HepG2 (cell line): ENCODE results near the gene TMEM269. TPM values are rescaled to one million over a fixed set of nuclear protein-coding genes. Genes with fewer than 3 reads are reported as not detected.

Experiments
- ATAC-seq: fragments of 200-7000 bp; cut with Tn5 transposase; 3 replicates; pipeline ENCODE4 v1.9.1; 2020; ENCODE audit warnings: mild to moderate bottlenecking, moderate library complexity
- BruUV-seq: library from RNA; stranded (reverse); fragments of 400-500 nt; replicated peaks from 2 replicates; lab custom pipeline; 2021; lab: Mats Ljungman, UMichigan
- CTCF ChIA-PET: fragments of 300-600 bp; formaldehyde crosslinking; extraction: SDS; loops from one replicate; lab custom pipeline; 2021; ENCODE audit warnings: low total read pairs, inconsistent platforms, low intra/inter-chr PET ratio; lab: Yijun Ruan, JAX
- POLR2A ChIA-PET: fragments of 350-600 bp; sonication (Branson Sonifier 250); formaldehyde crosslinking; loops from one replicate; lab custom pipeline; 2020; ENCODE audit warnings: antibody characterized with exemption, inconsistent platforms; lab: Yijun Ruan, JAX
- DNase-seq: peaks from one replicate; pipeline ENCODE4 v3.0.0-alpha.2; 2015; ENCODE audit warnings: low spot score
- FAIRE-seq: peaks from 3 replicates; lab custom pipeline; 2011; peaks lifted over from hg19 to GRCh38; lab: Jason Lieb, UNC
- H2AFZ ChIP-seq: one replicate; pipeline ENCODE4 v1.6.1; 2011; ENCODE audit warnings: low read length, inconsistent platforms
- H3K27ac ChIP-seq: fragments of 300-600 bp; 3 replicates; pipeline ENCODE4 v1.8.0; 2011; ENCODE audit warnings: mixed run types, mild to moderate bottlenecking, mixed read lengths, low read length, inconsistent platforms; ENCODE audit not compliant: insufficient read depth; ENCODE audit errors: extremely low read length
- H3K27me3 ChIP-seq, 2 experiments: fragments of 200-600 bp in 1 of 2; 2 replicates in 1 of 2; 3 replicates in 1 of 2; pipeline versions ENCODE4 v1.6.0 to v1.8.0; 2011; ENCODE audit warnings: low read length in 2 of 2, mild to moderate bottlenecking in 2 of 2, moderate library complexity in 2 of 2, inconsistent platforms in 1 of 2; ENCODE audit not compliant: insufficient read depth in 2 of 2, control insufficient read depth in 1 of 2
- H3K36me3 ChIP-seq, 2 experiments: fragments of 200-600 bp in 1 of 2; replicated peaks in 1 of 2; 2 replicates in 1 of 2; 3 replicates in 1 of 2; pipeline versions ENCODE4 v1.5.1 to v1.8.0; 2011; ENCODE audit warnings: low read length in 2 of 2, inconsistent platforms in 1 of 2; ENCODE audit not compliant: insufficient read depth in 2 of 2, control insufficient read depth in 1 of 2
- H3K4me1 ChIP-seq: 2 replicates; pipeline ENCODE4 v1.5.1; 2012; ENCODE audit warnings: low read length, inconsistent platforms; ENCODE audit not compliant: insufficient read depth
- H3K4me2 ChIP-seq: 2 replicates; pipeline ENCODE4 v1.6.0; 2011; ENCODE audit warnings: low read depth, low read length, inconsistent platforms
- H3K4me3 ChIP-seq, 3 experiments: fragments of 200-600 bp in 1 of 3; sonication (generic), shearing (Covaris generic) in 1 of 3; replicated peaks in 1 of 3; 2 replicates each; pipeline ENCODE4 v1.5.1; 2011 to 2016; ENCODE audit warnings: low read length in 3 of 3, inconsistent platforms in 2 of 3, low read depth in 2 of 3, mild to moderate bottlenecking in 2 of 3, control low read depth in 1 of 3, mixed read lengths in 1 of 3; ENCODE audit not compliant: insufficient read depth in 1 of 3
- H3K79me2 ChIP-seq: one replicate; pipeline ENCODE4 v1.6.1; 2011; ENCODE audit warnings: low read length, inconsistent platforms; ENCODE audit not compliant: insufficient read depth
- H3K9ac ChIP-seq: 2 replicates; pipeline ENCODE4 v1.6.0; 2011; ENCODE audit warnings: mild to moderate bottlenecking, low read depth, low read length, inconsistent platforms; ENCODE audit not compliant: insufficient read depth
- H3K9me3 ChIP-seq: 2 replicates; pipeline ENCODE4 v1.5.1; 2012; ENCODE audit warnings: mild to moderate bottlenecking, low read length
- H4K20me1 ChIP-seq: 2 replicates; pipeline ENCODE4 v1.6.0; 2011; ENCODE audit warnings: inconsistent platforms, mild to moderate bottlenecking, low read length, moderate library complexity; ENCODE audit not compliant: insufficient read depth
- BHLHE40 ChIP-seq: IDR thresholded peaks from 2 replicates; pipeline ENCODE4 v1.6.1; 2011; ENCODE audit warnings: low read length, improper control_type of control experiment
- CENPT ChIP-seq: sonication (generic); formaldehyde crosslinking; IDR thresholded peaks from 2 replicates; pipeline ENCODE4 v1.8.0; 2022; ENCODE audit warnings: low read depth, mild to moderate bottlenecking, moderate library complexity, missing genetic modification reagents
- SIX1 ChIP-seq: sonication (generic); formaldehyde crosslinking; IDR thresholded peaks from 2 replicates; pipeline ENCODE4 v1.4.0; 2020; ENCODE audit warnings: missing genetic modification reagents, borderline replicate concordance
- TEAD2 ChIP-seq: sonication (generic); formaldehyde crosslinking; IDR thresholded peaks from 2 replicates; pipeline ENCODE4 v1.9.0; 2021; ENCODE audit warnings: missing genetic modification reagents
- TP53 ChIP-seq: sonication (generic); formaldehyde crosslinking; conservative IDR thresholded peaks from 2 replicates; pipeline ENCODE4 v1.4.0; 2020; ENCODE audit warnings: missing genetic modification reagents
- TRIM24 ChIP-seq: sonication (generic); formaldehyde crosslinking; IDR thresholded peaks from 2 replicates; pipeline ENCODE4 v1.8.0; 2022; ENCODE audit warnings: mild to moderate bottlenecking, missing genetic modification reagents
- ZFAT ChIP-seq: sonication (generic); formaldehyde crosslinking; conservative IDR thresholded peaks from 2 replicates; pipeline ENCODE4 v1.8.1; 2023; ENCODE audit warnings: missing genetic modification reagents, inconsistent platforms
- ZNF468 ChIP-seq: sonication (generic); formaldehyde crosslinking; IDR thresholded peaks from 2 replicates; pipeline ENCODE4 v1.8.0; 2022; ENCODE audit warnings: mild to moderate bottlenecking, moderate library complexity, missing genetic modification reagents
- ZNF484 ChIP-seq: sonication (generic); formaldehyde crosslinking; IDR thresholded peaks from 2 replicates; pipeline ENCODE4 v1.5.1; 2020; ENCODE audit warnings: mild to moderate bottlenecking, low read depth, missing genetic modification reagents, borderline replicate concordance
- ZNF556 ChIP-seq: sonication (generic); formaldehyde crosslinking; IDR thresholded peaks from 2 replicates; pipeline ENCODE4 v1.4.0; 2020; ENCODE audit warnings: mild to moderate bottlenecking, missing genetic modification reagents, borderline replicate concordance
- ZNF598 ChIP-seq: sonication (generic); formaldehyde crosslinking; IDR thresholded peaks from 2 replicates; pipeline ENCODE4 v1.5.1; 2020; ENCODE audit warnings: mild to moderate bottlenecking, missing genetic modification reagents, borderline replicate concordance
- ZNF839 ChIP-seq: sonication (generic); formaldehyde crosslinking; IDR thresholded peaks from 2 replicates; pipeline ENCODE4 v1.4.0; 2020; ENCODE audit warnings: missing genetic modification reagents, mild to moderate bottlenecking, borderline replicate concordance
- ZSCAN9 ChIP-seq: IDR thresholded peaks from 2 replicates; pipeline ENCODE4 v1.6.1; 2016; ENCODE audit warnings: borderline replicate concordance
- WGBS: methylation state at CpG from one replicate; pipeline ENCODE4 v1.1.6; 2017; ENCODE audit warnings: low lambda C conversion rate; 5-methylcytosine and 5-hydroxymethylcytosine counted together
- in situ Hi-C: cut with HindIII; loops from 2 replicates; pipeline ENCODE4 v1.10.0; 2017; ENCODE audit warnings: low pct_unique_long_range_greater_than_20kb; ENCODE audit not compliant: extremely low pct_ligation_motif_present
- intact Hi-C: fragments of 100-400 bp; cut with micrococcal nuclease; formaldehyde crosslinking; loops from one replicate; pipeline ENCODE4 v1.10.0; 2022; ENCODE audit not compliant: unreplicated experiment
- polyA plus RNA-seq, 8 experiments: library from polyadenylated mRNA; depleted of rRNA in 3 of 8; stranded (reverse) in 7 of 8; unstranded in 1 of 8; fragments of >200 nt; fragmentation: Illumina TruSeq in 4 of 8; extraction: Trizol in 4 of 8; gene quantifications; 2 replicates each; pipeline versions ENCODE4 v1.2.1 to v1.2.3, GENCODE V29; 2011 to 2016; ENCODE audit warnings: low read depth in 4 of 8, missing spikeins in 1 of 8, mixed read lengths in 1 of 8; ENCODE audit not compliant: insufficient read depth in 1 of 8
- total RNA-seq, 5 experiments: library from RNA; depleted of rRNA; stranded (reverse); fragments of >200 nt; fragmentation: Illumina TruSeq; extraction: Trizol; gene quantifications; 2 replicates each; pipeline ENCODE4 v1.2.3, GENCODE V29; 2016; ENCODE audit warnings: low read depth in 1 of 5
- TF ChIP-seq, protein P1 (sequence below): sonication (generic); formaldehyde crosslinking; IDR thresholded peaks from 2 replicates; pipeline ENCODE4 v1.5.0; 2020; ENCODE audit warnings: mild to moderate bottlenecking, missing genetic modification reagents, borderline replicate concordance
- TF ChIP-seq, protein P2 (sequence below): fragments of 450-650 bp; IDR thresholded peaks from 2 replicates; pipeline ENCODE4 v1.6.1; 2017
- TF ChIP-seq, protein P3 (sequence below): IDR thresholded peaks from 2 replicates; pipeline ENCODE4 v1.6.1; 2012; ENCODE audit warnings: inconsistent platforms
- TF ChIP-seq, protein P4 (sequence below): sonication (generic); formaldehyde crosslinking; IDR thresholded peaks from 2 replicates; pipeline ENCODE4 v1.8.1; 2023; ENCODE audit warnings: mild to moderate bottlenecking, moderate library complexity, missing genetic modification reagents

Gene TMEM269
- total and polyA plus RNA-seq, 2 of the 13 experiments (the other 11 are each of a cell fraction or from before 2014, with no cell fraction given), result 0.15 to 0.21 TPM

DNA sequence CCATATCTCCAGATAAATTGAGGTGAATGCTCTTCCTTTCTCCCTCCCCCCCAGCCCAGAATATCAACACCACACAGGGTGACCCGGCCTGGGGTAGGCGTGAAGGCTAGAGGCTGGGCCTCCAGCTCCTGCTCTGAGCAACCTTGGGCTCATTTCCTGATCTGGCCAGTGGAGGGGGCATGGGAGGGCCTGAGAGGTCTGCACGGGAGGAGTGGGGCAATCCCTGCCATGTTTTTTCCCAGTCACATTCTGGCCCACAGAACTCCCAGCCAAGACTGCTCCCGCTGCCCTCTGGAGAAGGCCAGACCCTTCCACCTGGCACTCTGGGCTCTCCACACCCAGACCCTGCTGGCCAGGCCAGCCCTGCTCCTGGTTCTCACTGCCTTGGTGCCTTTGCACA, 48.6 kb upstream of the TMEM269 start (continued):
- TF ChIP-seq, protein P1, sequence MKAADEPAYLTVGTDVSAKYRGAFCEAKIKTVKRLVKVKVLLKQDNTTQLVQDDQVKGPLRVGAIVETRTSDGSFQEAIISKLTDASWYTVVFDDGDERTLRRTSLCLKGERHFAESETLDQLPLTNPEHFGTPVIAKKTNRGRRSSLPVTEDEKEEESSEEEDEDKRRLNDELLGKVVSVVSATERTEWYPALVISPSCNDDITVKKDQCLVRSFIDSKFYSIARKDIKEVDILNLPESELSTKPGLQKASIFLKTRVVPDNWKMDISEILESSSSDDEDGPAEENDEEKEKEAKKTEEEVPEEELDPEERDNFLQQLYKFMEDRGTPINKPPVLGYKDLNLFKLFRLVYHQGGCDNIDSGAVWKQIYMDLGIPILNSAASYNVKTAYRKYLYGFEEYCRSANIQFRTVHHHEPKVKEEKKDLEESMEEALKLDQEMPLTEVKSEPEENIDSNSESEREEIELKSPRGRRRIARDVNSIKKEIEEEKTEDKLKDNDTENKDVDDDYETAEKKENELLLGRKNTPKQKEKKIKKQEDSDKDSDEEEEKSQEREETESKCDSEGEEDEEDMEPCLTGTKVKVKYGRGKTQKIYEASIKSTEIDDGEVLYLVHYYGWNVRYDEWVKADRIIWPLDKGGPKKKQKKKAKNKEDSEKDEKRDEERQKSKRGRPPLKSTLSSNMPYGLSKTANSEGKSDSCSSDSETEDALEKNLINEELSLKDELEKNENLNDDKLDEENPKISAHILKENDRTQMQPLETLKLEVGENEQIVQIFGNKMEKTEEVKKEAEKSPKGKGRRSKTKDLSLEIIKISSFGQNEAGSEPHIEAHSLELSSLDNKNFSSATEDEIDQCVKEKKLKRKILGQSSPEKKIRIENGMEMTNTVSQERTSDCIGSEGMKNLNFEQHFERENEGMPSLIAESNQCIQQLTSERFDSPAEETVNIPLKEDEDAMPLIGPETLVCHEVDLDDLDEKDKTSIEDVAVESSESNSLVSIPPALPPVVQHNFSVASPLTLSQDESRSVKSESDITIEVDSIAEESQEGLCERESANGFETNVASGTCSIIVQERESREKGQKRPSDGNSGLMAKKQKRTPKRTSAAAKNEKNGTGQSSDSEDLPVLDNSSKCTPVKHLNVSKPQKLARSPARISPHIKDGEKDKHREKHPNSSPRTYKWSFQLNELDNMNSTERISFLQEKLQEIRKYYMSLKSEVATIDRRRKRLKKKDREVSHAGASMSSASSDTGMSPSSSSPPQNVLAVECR, result 0 out of 2 replicates have a peak, but pooled peaks have one; percentile 3
- no peak for TF ChIP-seq TEAD2

DNA sequence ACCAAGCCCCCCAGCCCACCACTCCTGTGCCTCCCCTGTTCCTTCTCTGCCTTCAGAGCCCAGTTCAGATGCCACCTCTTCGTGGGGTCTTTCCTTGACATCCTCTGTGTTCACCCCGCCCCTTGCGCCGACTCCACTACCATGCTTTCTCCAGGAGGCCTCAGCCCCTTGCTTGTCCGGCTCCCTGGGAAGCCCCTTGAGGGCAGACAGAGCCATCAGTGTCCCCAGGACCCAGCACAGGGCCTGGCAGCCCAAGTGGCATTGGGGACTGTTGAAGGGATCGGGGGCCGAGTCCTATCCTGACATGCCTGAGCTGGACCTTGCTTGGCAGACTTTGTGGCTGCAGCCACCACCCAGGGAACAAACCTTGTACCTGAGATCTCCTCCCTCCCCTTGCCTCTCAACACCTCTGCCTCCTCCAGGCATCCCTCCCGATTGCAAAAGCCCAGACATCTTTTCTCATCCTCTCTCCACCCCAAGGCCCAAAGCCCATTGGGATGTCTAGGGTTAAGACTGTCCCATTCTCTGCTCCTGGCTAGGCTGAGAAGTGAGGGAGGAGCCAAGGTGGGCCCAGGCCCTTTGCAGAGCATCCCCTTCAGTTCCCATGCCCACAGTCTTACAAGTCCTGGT, 48.1 kb upstream of the TMEM269 start:
- BruUV-seq, result no TSS peak
- Histone ChIP-seq H3K36me3 (no peaks in the 10 kb centered on the region), H4K20me1 (no peaks in the 10 kb centered on the region), H3K4me3 (no peak overlapping the region), H3K27me3 (no peaks in the 10 kb centered on the region), H3K4me2 (no peak overlapping the region), H3K4me1 (peaks cover 71% of the 10 kb centered on the region), H3K27ac (no peak overlapping the region), H3K79me2 (no peaks in the 10 kb centered on the region), H2AFZ (no peak overlapping the region), H3K9ac (no peak overlapping the region), H3K9me3 (no peaks in the 10 kb centered on the region)
- intact Hi-C loops (no loop called here), in situ Hi-C loops (loop anchor here (25.0 kb wide), 1 partner anchor 399 kb away; the partner anchor contains the start of gene FOXJ3)
- no peak for FAIRE-seq
- 91% methylated on average over 8 of the region's 8 CpGs for WGBS
- CTCF ChIA-PET, result interaction anchor here (1.2 kb wide), 1 partner anchor 10 kb away, joined by 4 read pairs; no protein-coding TSS in a partner anchor
- no peak for ATAC-seq
- POLR2A ChIA-PET, result interaction anchor here (1.0 kb wide), 1 partner anchor 55 kb away, joined by 6 read pairs; the partner anchor contains the start of gene YBX1
- no peak for DNase-seq
- no peak for TF ChIP-seq ZNF839 (CRISPR knock-in tag)
- TF ChIP-seq, protein P2, sequence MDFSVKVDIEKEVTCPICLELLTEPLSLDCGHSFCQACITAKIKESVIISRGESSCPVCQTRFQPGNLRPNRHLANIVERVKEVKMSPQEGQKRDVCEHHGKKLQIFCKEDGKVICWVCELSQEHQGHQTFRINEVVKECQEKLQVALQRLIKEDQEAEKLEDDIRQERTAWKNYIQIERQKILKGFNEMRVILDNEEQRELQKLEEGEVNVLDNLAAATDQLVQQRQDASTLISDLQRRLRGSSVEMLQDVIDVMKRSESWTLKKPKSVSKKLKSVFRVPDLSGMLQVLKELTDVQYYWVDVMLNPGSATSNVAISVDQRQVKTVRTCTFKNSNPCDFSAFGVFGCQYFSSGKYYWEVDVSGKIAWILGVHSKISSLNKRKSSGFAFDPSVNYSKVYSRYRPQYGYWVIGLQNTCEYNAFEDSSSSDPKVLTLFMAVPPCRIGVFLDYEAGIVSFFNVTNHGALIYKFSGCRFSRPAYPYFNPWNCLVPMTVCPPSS, result no peak
- TF ChIP-seq CENPT (CRISPR knock-in tag), result no peak
- TF ChIP-seq ZNF556, result no peak
- no peak for TF ChIP-seq BHLHE40
- no peak for TF ChIP-seq ZFAT (CRISPR knock-in tag)
- TF ChIP-seq ZNF468 (CRISPR knock-in tag), result no peak
- no peak for TF ChIP-seq TEAD2
- TF ChIP-seq, protein P3, sequence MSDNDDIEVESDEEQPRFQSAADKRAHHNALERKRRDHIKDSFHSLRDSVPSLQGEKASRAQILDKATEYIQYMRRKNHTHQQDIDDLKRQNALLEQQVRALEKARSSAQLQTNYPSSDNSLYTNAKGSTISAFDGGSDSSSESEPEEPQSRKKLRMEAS, result no peak
- no peak for TF ChIP-seq TP53 (CRISPR knock-in tag)
- TF ChIP-seq, protein P4, sequence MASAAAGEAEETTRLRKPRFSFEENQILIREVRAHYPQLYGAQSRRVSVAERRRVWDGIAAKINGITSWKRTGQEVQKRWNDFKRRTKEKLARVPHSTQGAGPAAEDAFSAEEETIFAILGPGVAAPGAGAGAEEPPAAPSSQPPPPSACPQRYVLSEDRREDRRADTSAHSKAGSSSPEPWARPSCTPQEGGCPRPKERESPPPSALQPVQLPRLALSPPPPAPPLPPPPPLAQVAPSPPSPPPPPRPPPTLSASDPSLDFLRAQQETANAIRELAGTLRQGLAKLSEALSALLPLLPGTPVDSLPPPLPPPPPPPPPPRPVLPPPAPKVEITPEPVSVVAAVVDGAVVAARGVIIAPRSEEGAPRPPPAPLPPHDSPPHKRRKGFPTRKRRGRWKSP (CRISPR knock-in tag), result no peak
- TF ChIP-seq ZSCAN9 (CRISPR knock-in tag), result no peak
- TF ChIP-seq ZNF598 (CRISPR knock-in tag), result no peak
- no peak for TF ChIP-seq TRIM24
- no peak for TF ChIP-seq ZNF484 (CRISPR knock-in tag)
- TF ChIP-seq SIX1 (CRISPR knock-in tag), result no peak
